Fibroblast of skin of back (primary cell): ENCODE results near the gene G0S2.
A peak's percentile ranks its signal among the peaks of the same experiment; 100 is the strongest.

Experiments
- DNase-seq: peaks from one replicate; pipeline ENCODE4 v3.0.0-alpha.2; 2013

The G0S2 gene

DNA sequence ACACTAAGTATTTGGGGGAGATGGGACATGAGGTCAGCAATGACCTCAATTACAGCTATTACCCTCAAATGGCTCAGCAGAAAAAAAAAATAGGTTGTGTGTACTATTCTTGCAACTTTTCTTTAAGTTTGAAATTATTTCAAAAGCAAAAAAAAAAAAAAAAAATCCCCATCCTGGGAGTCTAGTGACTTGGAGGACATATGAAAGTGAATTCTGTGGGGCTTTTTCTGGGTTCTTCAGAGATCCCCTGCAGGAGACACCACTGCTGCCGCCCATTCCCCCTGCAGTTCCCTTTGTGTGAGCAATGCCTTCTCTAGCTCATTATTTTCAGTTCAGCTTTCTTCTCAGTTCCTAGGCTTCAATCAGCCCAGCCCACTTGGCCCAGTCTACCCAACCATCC is 46.1 kb downstream of the G0S2 start:
- no peak for DNase-seq

DNA sequence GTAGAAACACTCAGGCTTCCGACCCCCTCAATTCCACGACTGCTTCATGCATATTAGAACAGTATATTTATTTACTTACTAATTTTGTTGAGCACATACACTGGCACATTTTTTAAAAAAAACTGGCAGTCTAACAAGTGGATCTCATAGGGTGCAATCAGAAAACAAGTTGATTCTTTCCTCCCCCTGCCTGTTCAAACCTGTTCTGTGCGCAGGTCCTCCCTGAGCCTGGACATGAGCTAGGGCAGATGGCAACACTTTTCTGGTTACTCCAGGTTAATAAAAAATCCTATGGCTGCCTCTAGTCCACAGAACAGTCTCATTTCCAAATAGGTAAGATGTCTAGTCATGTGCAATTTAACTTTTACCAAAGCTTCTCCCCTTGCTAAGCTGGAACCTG is 48.1 kb downstream of the G0S2 start:
- DNase-seq: no peak

DNA sequence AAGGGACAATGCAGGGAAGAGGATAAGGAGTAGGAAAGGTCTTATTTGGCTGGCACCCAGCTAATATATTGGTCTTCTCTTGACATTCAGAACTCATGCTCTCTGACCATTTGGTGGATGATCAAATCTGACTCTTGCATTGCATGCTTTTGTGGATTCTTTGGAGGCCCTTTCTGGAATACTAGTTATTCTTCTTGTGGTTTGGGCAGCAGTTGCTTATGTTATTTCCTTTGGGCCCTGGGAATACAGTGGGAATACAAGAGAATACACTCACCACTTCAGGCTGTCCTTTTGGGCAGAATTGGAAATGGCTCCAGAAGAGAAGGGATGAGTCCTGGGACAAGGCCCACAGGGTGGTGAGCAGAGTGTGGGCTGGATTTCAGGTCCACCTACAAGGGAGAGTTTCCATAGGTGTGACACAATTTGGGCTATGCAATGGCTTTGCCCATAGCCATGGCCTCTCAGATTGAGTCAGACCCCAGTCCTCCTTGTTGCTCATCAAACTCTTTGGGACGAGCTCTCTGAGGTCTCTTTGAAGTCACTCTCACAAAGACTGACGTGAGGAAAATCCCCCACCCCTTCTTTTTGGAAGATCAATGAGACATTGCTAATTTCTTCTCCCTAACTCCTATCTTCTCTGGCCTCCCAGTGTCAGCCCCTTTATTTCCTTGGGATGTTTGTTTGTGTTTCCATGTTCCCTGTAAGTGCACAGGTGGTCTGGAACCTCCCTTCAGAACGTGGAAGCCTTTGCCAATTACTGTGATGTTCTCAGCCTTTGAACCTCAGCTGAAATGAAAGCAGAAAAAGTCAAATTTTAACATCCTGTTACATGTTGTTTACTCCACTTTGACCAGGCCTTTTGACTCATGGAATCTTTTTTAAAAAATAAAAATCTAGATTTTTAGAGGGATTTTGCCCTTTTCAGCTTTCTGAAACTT is 48.8 kb downstream of the G0S2 start:
- DNase-seq: peak; percentile 42
